ENCODE results near the gene OTX1.

- TF ChIP-seq, protein P1, sequence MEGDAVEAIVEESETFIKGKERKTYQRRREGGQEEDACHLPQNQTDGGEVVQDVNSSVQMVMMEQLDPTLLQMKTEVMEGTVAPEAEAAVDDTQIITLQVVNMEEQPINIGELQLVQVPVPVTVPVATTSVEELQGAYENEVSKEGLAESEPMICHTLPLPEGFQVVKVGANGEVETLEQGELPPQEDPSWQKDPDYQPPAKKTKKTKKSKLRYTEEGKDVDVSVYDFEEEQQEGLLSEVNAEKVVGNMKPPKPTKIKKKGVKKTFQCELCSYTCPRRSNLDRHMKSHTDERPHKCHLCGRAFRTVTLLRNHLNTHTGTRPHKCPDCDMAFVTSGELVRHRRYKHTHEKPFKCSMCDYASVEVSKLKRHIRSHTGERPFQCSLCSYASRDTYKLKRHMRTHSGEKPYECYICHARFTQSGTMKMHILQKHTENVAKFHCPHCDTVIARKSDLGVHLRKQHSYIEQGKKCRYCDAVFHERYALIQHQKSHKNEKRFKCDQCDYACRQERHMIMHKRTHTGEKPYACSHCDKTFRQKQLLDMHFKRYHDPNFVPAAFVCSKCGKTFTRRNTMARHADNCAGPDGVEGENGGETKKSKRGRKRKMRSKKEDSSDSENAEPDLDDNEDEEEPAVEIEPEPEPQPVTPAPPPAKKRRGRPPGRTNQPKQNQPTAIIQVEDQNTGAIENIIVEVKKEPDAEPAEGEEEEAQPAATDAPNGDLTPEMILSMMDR (IDR thresholded peaks at IDR 0.05), result no peak
- TF ChIP-seq ZFX (IDR thresholded peaks at IDR 0.05; ENCODE audit: borderline replicate concordance), result no peak
These were observed 3.4 kb downstream of the OTX1 start for GRCh38 chr2:63053889-63054602.
